Measurements from ENCODE around the gene KIAA1671. TPM values are rescaled to one million over a fixed set of nuclear protein-coding genes. Genes with fewer than 3 reads are reported as not detected.

The KIAA1671 gene
- total and polyA plus RNA-seq, 2 of the 13 experiments (the other 11 are each of a cell fraction or from before 2014, with no cell fraction given): 13.5 to 13.6 TPM

DNA sequence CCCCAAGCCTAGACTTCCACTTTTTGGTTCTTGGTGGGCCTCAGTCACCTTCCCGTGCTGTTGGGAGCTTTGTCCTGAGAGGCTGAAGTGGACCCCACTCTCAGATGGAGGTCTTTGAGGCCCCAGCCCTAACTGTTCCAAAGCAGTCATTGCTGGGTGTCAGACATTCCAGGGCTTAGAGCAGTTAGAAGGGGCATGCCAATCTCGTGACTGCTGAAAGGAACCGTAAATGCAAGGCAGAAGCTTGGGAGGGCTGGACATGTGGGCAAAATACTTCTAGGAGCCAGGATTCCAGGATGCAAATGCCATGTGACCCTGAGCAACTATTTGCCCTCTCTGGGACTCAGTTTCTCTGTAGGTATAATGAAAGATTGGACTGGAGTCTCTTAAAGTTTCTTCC lies 128.3 kb downstream of the KIAA1671 start:
- no peak for FAIRE-seq
- 88% methylated on average over 3 of the region's 3 CpGs for WGBS (ENCODE audit: low lambda C conversion rate)
- Histone ChIP-seq H3K4me2 (ENCODE audit: low read depth, low read length) (no peak overlapping the region), H3K9me3 (ENCODE audit: low read length) (no peaks in the 10 kb centered on the region), H3K79me2 (ENCODE audit: insufficient read depth, low read length) (no peaks in the 10 kb centered on the region), H3K27me3 (ENCODE audit: control insufficient read depth in 1 of 2, insufficient read depth in 2 of 2, low read length in 2 of 2) (no peaks in the 10 kb centered on the region), H3K27ac (ENCODE audit: extremely low read length, insufficient read depth, low read length) (no peak overlapping the region), H3K4me1 (ENCODE audit: insufficient read depth, low read length) (peaks cover 43% of the 10 kb centered on the region), H4K20me1 (ENCODE audit: insufficient read depth, low read length) (no peaks in the 10 kb centered on the region), H2AFZ (ENCODE audit: low read length) (no peak overlapping the region), H3K36me3 (replicated peaks in 1 of 2; ENCODE audit: control insufficient read depth in 1 of 2, insufficient read depth in 2 of 2, low read length in 2 of 2) (no peaks in the 10 kb centered on the region), H3K4me3 (replicated peaks in 1 of 3; ENCODE audit: insufficient read depth in 1 of 3, low read depth in 2 of 3, low read length in 3 of 3) (no peak overlapping the region), H3K9ac (ENCODE audit: insufficient read depth, low read depth, low read length) (no peak overlapping the region)
- ChIA-PET CTCF (ENCODE audit: low intra/inter-chr PET ratio, low total read pairs) (interaction anchor here (1.2 to 1.8 kb wide), 5 partner anchors 31 to 254 kb away, joined by 3 to 23 read pairs (median 4); no protein-coding TSS in a partner anchor), POLR2A (interaction anchor here (1.4 kb wide), 1 partner anchor 30 kb away, joined by 7 read pairs; no protein-coding TSS in a partner anchor)
- no TSS peak for BruUV-seq (replicated peaks)
- in situ Hi-C loops (cut with HindIII; ENCODE audit: extremely low pct_ligation_motif_present, low pct_unique_long_range_greater_than_20kb): loop anchor here (5.0 kb wide), 1 partner anchor 91 kb away; no protein-coding TSS in a partner anchor
- no peak for DNase-seq (ENCODE audit: low spot score)
- ATAC-seq: no peak
- intact Hi-C loops (cut with micrococcal nuclease; ENCODE audit: unreplicated experiment): loop anchor here (5.0 kb wide), 1 partner anchor 41 kb away; no protein-coding TSS in a partner anchor
- TF ChIP-seq, protein P1, sequence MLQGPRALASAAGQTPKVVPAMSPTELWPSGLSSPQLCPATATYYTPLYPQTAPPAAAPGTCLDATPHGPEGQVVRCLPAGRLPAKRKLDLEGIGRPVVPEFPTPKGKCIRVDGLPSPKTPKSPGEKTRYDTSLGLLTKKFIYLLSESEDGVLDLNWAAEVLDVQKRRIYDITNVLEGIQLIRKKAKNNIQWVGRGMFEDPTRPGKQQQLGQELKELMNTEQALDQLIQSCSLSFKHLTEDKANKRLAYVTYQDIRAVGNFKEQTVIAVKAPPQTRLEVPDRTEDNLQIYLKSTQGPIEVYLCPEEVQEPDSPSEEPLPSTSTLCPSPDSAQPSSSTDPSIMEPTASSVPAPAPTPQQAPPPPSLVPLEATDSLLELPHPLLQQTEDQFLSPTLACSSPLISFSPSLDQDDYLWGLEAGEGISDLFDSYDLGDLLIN (CRISPR knock-in tag; IDR thresholded peaks at IDR 0.05; ENCODE audit: borderline replicate concordance): no peak
- no peak for TF ChIP-seq CBFB (CRISPR knock-in tag; IDR thresholded peaks at IDR 0.05)
- no peak for TF ChIP-seq IKZF4 (CRISPR knock-in tag; IDR thresholded peaks at IDR 0.05; ENCODE audit: borderline replicate concordance, low read depth, not compliant biosample characterization)
- TF ChIP-seq, protein P2, sequence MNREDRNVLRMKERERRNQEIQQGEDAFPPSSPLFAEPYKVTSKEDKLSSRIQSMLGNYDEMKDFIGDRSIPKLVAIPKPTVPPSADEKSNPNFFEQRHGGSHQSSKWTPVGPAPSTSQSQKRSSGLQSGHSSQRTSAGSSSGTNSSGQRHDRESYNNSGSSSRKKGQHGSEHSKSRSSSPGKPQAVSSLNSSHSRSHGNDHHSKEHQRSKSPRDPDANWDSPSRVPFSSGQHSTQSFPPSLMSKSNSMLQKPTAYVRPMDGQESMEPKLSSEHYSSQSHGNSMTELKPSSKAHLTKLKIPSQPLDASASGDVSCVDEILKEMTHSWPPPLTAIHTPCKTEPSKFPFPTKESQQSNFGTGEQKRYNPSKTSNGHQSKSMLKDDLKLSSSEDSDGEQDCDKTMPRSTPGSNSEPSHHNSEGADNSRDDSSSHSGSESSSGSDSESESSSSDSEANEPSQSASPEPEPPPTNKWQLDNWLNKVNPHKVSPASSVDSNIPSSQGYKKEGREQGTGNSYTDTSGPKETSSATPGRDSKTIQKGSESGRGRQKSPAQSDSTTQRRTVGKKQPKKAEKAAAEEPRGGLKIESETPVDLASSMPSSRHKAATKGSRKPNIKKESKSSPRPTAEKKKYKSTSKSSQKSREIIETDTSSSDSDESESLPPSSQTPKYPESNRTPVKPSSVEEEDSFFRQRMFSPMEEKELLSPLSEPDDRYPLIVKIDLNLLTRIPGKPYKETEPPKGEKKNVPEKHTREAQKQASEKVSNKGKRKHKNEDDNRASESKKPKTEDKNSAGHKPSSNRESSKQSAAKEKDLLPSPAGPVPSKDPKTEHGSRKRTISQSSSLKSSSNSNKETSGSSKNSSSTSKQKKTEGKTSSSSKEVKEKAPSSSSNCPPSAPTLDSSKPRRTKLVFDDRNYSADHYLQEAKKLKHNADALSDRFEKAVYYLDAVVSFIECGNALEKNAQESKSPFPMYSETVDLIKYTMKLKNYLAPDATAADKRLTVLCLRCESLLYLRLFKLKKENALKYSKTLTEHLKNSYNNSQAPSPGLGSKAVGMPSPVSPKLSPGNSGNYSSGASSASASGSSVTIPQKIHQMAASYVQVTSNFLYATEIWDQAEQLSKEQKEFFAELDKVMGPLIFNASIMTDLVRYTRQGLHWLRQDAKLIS (CRISPR knock-in tag; IDR thresholded peaks at IDR 0.05): no peak
- TF ChIP-seq, protein P3, sequence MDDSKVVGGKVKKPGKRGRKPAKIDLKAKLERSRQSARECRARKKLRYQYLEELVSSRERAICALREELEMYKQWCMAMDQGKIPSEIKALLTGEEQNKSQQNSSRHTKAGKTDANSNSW (CRISPR knock-in tag; IDR thresholded peaks at IDR 0.05; ENCODE audit: borderline replicate concordance): no peak
- TF ChIP-seq, protein P4, sequence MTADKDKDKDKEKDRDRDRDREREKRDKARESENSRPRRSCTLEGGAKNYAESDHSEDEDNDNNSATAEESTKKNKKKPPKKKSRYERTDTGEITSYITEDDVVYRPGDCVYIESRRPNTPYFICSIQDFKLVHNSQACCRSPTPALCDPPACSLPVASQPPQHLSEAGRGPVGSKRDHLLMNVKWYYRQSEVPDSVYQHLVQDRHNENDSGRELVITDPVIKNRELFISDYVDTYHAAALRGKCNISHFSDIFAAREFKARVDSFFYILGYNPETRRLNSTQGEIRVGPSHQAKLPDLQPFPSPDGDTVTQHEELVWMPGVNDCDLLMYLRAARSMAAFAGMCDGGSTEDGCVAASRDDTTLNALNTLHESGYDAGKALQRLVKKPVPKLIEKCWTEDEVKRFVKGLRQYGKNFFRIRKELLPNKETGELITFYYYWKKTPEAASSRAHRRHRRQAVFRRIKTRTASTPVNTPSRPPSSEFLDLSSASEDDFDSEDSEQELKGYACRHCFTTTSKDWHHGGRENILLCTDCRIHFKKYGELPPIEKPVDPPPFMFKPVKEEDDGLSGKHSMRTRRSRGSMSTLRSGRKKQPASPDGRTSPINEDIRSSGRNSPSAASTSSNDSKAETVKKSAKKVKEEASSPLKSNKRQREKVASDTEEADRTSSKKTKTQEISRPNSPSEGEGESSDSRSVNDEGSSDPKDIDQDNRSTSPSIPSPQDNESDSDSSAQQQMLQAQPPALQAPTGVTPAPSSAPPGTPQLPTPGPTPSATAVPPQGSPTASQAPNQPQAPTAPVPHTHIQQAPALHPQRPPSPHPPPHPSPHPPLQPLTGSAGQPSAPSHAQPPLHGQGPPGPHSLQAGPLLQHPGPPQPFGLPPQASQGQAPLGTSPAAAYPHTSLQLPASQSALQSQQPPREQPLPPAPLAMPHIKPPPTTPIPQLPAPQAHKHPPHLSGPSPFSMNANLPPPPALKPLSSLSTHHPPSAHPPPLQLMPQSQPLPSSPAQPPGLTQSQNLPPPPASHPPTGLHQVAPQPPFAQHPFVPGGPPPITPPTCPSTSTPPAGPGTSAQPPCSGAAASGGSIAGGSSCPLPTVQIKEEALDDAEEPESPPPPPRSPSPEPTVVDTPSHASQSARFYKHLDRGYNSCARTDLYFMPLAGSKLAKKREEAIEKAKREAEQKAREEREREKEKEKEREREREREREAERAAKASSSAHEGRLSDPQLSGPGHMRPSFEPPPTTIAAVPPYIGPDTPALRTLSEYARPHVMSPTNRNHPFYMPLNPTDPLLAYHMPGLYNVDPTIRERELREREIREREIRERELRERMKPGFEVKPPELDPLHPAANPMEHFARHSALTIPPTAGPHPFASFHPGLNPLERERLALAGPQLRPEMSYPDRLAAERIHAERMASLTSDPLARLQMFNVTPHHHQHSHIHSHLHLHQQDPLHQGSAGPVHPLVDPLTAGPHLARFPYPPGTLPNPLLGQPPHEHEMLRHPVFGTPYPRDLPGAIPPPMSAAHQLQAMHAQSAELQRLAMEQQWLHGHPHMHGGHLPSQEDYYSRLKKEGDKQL (CRISPR knock-in tag; IDR thresholded peaks at IDR 0.05; ENCODE audit: low read depth): no peak
- no peak for TF ChIP-seq KLF11 (CRISPR knock-in tag; IDR thresholded peaks at IDR 0.05)
- no peak for TF ChIP-seq HDAC1 (CRISPR knock-in tag; IDR thresholded peaks at IDR 0.05)
- TF ChIP-seq EP300 (IDR thresholded peaks at IDR 0.05; ENCODE audit: low read depth in 2 of 2, low read length in 2 of 2): no peak
- TF ChIP-seq EP300 (CRISPR knock-in tag; IDR thresholded peaks at IDR 0.05; ENCODE audit: borderline replicate concordance): no peak
- no peak for TF ChIP-seq SOX5 (CRISPR knock-in tag; IDR thresholded peaks at IDR 0.05; ENCODE audit: borderline replicate concordance)
- TF ChIP-seq, protein P5, sequence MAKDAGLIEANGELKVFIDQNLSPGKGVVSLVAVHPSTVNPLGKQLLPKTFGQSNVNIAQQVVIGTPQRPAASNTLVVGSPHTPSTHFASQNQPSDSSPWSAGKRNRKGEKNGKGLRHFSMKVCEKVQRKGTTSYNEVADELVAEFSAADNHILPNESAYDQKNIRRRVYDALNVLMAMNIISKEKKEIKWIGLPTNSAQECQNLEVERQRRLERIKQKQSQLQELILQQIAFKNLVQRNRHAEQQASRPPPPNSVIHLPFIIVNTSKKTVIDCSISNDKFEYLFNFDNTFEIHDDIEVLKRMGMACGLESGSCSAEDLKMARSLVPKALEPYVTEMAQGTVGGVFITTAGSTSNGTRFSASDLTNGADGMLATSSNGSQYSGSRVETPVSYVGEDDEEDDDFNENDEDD (CRISPR knock-in tag; IDR thresholded peaks at IDR 0.05; ENCODE audit: borderline replicate concordance): no peak
